Uterus (tissue), 4 donors: ENCODE measurements around the gene TAS1R2. TPM values are rescaled to one million over a fixed set of nuclear protein-coding genes. Genes with fewer than 3 reads are reported as not detected.

Source experiments
- DNase-seq, 2 donors: peaks; one replicate each; pipeline ENCODE4 v3.0.0-alpha.2; 2019 to 2020
- H3K27ac ChIP-seq, 2 donors: fragments of 200-600 bp; sonication (generic); 1 replicate in 1 of 2; 2 replicates in 1 of 2; pipeline ENCODE4 v1.5.1; 2016 to 2018
- H3K27me3 ChIP-seq, 2 donors: fragments of 200-600 bp; sonication (generic); one replicate each; pipeline ENCODE4 v1.5.1; 2018 to 2019; ENCODE audit warnings: control low read depth in 1 of 2
- H3K36me3 ChIP-seq, 2 donors: fragments of 200-600 bp; sonication (generic); one replicate each; pipeline ENCODE4 v1.5.1; 2019; ENCODE audit warnings: control low read depth in 1 of 2
- H3K4me1 ChIP-seq, 2 donors: fragments of 200-600 bp; sonication (generic); one replicate each; pipeline ENCODE4 v1.5.1; 2018 to 2019; ENCODE audit warnings: control low read depth in 1 of 2
- H3K4me3 ChIP-seq, 2 donors: fragments of 200-600 bp; sonication (generic); 1 replicate in 1 of 2; 2 replicates in 1 of 2; pipeline ENCODE4 v1.5.1; 2018 to 2019; ENCODE audit warnings: mild to moderate bottlenecking in 1 of 2
- H3K9me3 ChIP-seq, 2 donors: fragments of 200-600 bp; sonication (generic); one replicate each; pipeline ENCODE4 v1.5.1; 2019; ENCODE audit warnings: control low read depth in 1 of 2
- CTCF ChIP-seq, 4 experiments: fragments of 200-600 bp in 2 of 4; fragments of 450-650 bp in 2 of 4; sonication (generic) in 2 of 4; IDR thresholded peaks; one replicate each; pipeline ENCODE4 v1.5.1; 2016 to 2019; ENCODE audit warnings: antibody characterized with exemption in 4 of 4, mild to moderate bottlenecking in 2 of 4, moderate library complexity in 1 of 4
- POLR2A ChIP-seq, 2 donors: fragments of 450-650 bp; IDR thresholded peaks; one replicate each; pipeline ENCODE4 v1.6.1; 2016; ENCODE audit warnings: antibody characterized with exemption in 2 of 2, mild to moderate bottlenecking in 1 of 2, moderate library complexity in 1 of 2
- intact Hi-C: fragments of 100-400 bp; cut with DNase I; formaldehyde crosslinking; loops from one replicate; pipeline ENCODE4 v1.15.1; 2023; ENCODE audit warnings: low total_unique reads
- total RNA-seq, 4 donors: library from RNA; depleted of rRNA in 3 of 4; stranded (reverse); fragments of >200 nt in 3 of 4; gene quantifications; one replicate each; pipeline versions ENCODE4 v1.1.0 to v1.2.4, GENCODE V29; 2014 to 2023
- donor health status: DM: yes; HTN: yes; CAD: no.

The TAS1R2 gene
- total RNA-seq, 4 donors from 2014 or later: 0.27 TPM; not detected in 3

DNA sequence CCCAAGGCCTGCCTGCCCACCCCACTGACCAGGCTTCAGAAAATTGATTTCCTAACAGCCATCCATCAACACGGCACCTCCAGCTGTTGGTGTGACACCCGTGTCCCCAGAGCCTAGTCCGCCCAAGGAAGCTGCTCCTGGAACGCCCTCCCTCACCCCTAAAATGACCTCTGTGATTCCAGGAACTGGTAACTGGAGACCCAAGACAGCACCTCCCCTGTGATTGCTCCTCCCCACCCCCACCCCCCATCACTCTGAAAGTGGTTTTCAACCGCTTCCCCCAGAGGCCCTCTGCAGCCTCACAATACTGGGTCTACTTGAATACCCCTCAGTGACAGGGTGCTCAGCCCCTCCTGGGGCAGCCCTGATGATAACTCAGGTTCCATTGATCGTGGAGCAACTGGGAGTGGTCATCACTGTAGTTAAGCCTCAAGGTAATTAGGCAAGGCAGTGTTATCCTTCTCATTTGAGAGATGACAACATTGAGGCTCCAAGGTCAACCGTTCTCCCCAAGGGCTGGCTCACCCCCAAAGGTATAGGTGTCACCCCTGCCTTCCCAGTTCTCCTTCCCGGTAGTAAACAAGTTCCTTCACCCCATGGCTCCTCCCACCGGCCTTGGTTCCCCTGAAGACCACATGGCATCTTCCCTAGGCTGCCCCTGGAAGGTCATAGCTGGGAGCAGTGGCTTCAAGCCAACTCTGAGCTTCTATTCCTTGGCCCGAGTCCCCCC is 52.0 kb downstream of the TAS1R2 start:
- Histone ChIP-seq H3K4me1 (no peaks in the 10 kb centered on the region), H3K9me3 (no peaks in the 10 kb centered on the region), H3K27me3 (no peaks in the 10 kb centered on the region), H3K4me3 (no peak overlapping the region), H3K36me3 (no peaks in the 10 kb centered on the region), H3K27ac (no peak overlapping the region)
- TF ChIP-seq CTCF (IDR thresholded peaks at IDR 0.05) (no peak), POLR2A (IDR thresholded peaks at IDR 0.05) (no peak)
- DNase-seq: no peak
- intact Hi-C loops: no loop called here

DNA sequence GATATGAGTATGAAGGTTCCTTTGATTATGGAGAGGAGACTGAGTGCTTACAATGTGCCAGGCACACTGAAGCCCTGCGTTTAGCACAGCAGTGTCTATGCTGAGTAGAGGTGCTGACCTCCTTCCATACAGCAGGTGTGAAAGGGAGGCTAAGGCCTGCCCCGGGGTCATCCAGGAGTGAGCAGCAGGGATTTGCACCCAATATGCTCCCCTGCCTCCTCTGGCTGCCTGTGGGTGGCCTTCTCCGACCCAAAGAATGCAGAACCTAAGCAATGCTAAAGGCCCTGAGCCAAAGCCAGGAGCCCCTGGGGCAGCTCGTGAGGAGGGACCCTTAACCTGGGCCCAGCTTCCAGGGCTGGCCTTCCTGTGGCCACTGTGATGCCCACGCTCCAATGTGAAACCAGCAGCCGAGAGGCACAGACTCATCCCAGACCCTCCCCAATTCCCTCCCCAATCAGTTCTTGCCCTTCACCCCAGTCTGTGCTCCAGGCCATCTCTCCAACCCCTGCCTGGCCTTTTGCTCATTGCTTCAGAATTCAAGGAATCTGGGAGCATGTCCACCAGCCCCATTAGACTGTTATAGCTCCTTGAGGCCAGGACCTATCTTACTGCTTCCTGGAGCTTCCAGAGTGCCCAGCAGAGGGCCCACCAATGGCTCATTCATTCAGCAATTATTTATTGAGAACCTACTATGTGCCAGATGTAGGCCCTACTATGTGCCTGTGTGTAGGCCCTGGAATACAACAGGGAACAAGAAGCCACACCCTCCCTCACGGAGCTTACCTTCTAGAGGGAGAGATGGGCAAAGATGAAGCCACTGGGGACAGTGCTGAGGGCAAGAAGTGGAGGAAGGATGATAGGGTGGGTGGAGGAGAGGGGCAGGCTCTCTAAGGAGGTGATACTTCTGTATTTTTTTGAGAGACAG is 53.3 kb downstream of the TAS1R2 start:
- Histone ChIP-seq H3K36me3 (no peaks in the 10 kb centered on the region), H3K4me3 (no peak overlapping the region), H3K4me1 (no peaks in the 10 kb centered on the region), H3K27ac (no peak overlapping the region), H3K27me3 (no peaks in the 10 kb centered on the region), H3K9me3 (no peaks in the 10 kb centered on the region)
- intact Hi-C loops: no loop called here
- DNase-seq: no peak
- no peak for TF ChIP-seq CTCF (IDR thresholded peaks at IDR 0.05)
- no peak for TF ChIP-seq POLR2A (IDR thresholded peaks at IDR 0.05)

GRCh38 chr1:18805150-18805879 is 54.1 kb downstream of the TAS1R2 start:
- intact Hi-C loops: no loop called here
- TF ChIP-seq CTCF (IDR thresholded peaks at IDR 0.05): no peak
- no peak for TF ChIP-seq POLR2A (IDR thresholded peaks at IDR 0.05)
- Histone ChIP-seq H3K36me3 (no peaks in the 10 kb centered on the region), H3K4me1 (no peaks in the 10 kb centered on the region), H3K9me3 (no peaks in the 10 kb centered on the region), H3K27me3 (no peaks in the 10 kb centered on the region), H3K27ac (no peak overlapping the region), H3K4me3 (no peak overlapping the region)
- no peak for DNase-seq

DNA sequence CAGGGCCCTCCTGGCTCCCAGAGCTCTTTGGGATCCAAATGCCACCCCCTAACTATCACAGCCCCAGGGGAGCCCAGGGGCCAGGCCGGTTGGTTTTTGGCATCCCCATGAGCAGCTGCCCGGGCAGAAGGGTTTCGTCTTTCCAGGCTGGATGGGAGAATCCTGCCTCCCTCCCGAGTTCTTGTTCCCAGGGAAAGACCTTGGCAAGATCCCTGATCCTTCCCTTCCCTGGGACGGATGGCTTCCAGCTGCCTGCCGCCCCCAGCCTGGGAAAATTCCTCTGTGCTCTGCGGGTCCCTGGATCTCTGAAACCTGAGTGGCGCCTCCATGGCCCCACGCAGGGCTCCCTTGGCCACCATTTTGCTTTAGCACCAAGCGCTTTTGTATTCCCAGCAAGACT is 55.6 kb downstream of the TAS1R2 start:
- DNase-seq: no peak
- H3K36me3 ChIP-seq: no peaks in the 10 kb centered on the region
- no peak overlapping the region for H3K4me3 ChIP-seq
- intact Hi-C loops: no loop called here
- no peaks in the 10 kb centered on the region for H3K4me1 ChIP-seq
- no peak for TF ChIP-seq POLR2A (IDR thresholded peaks at IDR 0.05)
- H3K27ac ChIP-seq: no peak overlapping the region
- H3K27me3 ChIP-seq: no peaks in the 10 kb centered on the region
- H3K9me3 ChIP-seq: no peaks in the 10 kb centered on the region

- no peaks in the 10 kb centered on the region for H3K36me3 ChIP-seq
- no peak for TF ChIP-seq POLR2A (IDR thresholded peaks at IDR 0.05)
- TF ChIP-seq CTCF (IDR thresholded peaks at IDR 0.05): no peak
- no peak overlapping the region for H3K27ac ChIP-seq
- H3K4me1 ChIP-seq: no peaks in the 10 kb centered on the region
- intact Hi-C loops: no loop called here
- no peaks in the 10 kb centered on the region for H3K9me3 ChIP-seq
- no peak for DNase-seq
- H3K4me3 ChIP-seq: no peak overlapping the region
- H3K27me3 ChIP-seq: no peaks in the 10 kb centered on the region
Measured at GRCh38 chr1:18803151-18803791, 56.2 kb downstream of the TAS1R2 start.
